Thyroid gland (tissue), 4 donors: ENCODE measurements around the gene STAG1. TPM values are rescaled to one million over a fixed set of nuclear protein-coding genes. Genes with fewer than 3 reads are reported as not detected.
"Not testable (repeated sequence)": the region's sequence is repeated elsewhere in the genome, so short reads cannot be mapped to it uniquely, and the experiment has no call there.

Experiments used
- DNase-seq, 2 donors: peaks; one replicate each; pipeline ENCODE4 v3.0.0-alpha.2; 2019
- H3K27ac ChIP-seq, 3 donors: fragments of 200-600 bp; sonication (generic); 1 replicate in 2 of 3; 2 replicates in 1 of 3; pipeline ENCODE4 v1.5.1; 2016 to 2019; ENCODE audit warnings: mild to moderate bottlenecking in 1 of 3, moderate library complexity in 1 of 3
- H3K27me3 ChIP-seq: fragments of 200-600 bp; sonication (generic); one replicate; pipeline ENCODE4 v1.5.1; 2019
- H3K36me3 ChIP-seq, 2 donors: fragments of 200-600 bp; sonication (generic); one replicate each; pipeline ENCODE4 v1.5.1; 2016 to 2019
- H3K4me1 ChIP-seq, 2 donors: fragments of 200-600 bp; sonication (generic); one replicate each; pipeline ENCODE4 v1.5.1; 2017 to 2019
- H3K4me3 ChIP-seq, 3 donors: fragments of 200-600 bp; sonication (generic); replicated peaks in 1 of 3; 1 replicate in 2 of 3; 2 replicates in 1 of 3; pipeline ENCODE4 v1.5.1; 2016; ENCODE audit warnings: mild to moderate bottlenecking in 1 of 3
- H3K9me3 ChIP-seq: fragments of 200-600 bp; sonication (generic); one replicate; pipeline ENCODE4 v1.5.1; 2017
- CTCF ChIP-seq, 6 experiments: fragments of 200-600 bp in 3 of 6; fragments of 450-650 bp in 3 of 6; sonication (generic) in 3 of 6; IDR thresholded peaks; one replicate each; pipeline ENCODE4 v1.5.1; 2016 to 2019; ENCODE audit warnings: antibody characterized with exemption in 6 of 6, mild to moderate bottlenecking in 2 of 6, inconsistent platforms in 1 of 6, moderate library complexity in 1 of 6
- POLR2A ChIP-seq, 2 donors: fragments of 450-650 bp; IDR thresholded peaks; one replicate each; pipeline ENCODE4 v1.6.1; 2017; ENCODE audit warnings: antibody characterized with exemption in 2 of 2, mild to moderate bottlenecking in 2 of 2, moderate library complexity in 1 of 2
- WGBS, 2 donors: methylation state at CpG; one replicate each; pipeline ENCODE4 v1.1.5; 2017; 5-methylcytosine and 5-hydroxymethylcytosine counted together
- intact Hi-C: fragments of 100-400 bp; cut with DNase I; formaldehyde crosslinking; loops from one replicate; pipeline ENCODE4 v1.15.1; 2023
- total RNA-seq, 4 donors: library from RNA; depleted of rRNA; stranded (reverse); fragments of >200 nt; gene quantifications; one replicate each; pipeline ENCODE4 v1.2.3, GENCODE V29; 2016

Gene STAG1
- total RNA-seq, 4 donors from 2014 or later: 50.5 to 68.8 (median 54.4) TPM

- H3K4me1 ChIP-seq: peaks cover 18 to 23% of the 10 kb centered on the region in 2 donors
- 90 to 98% methylated on average over 2 of the region's 2 CpGs for WGBS, 2 donors
- intact Hi-C loops: no loop called here
- no peak for DNase-seq
- no peaks in the 10 kb centered on the region for H3K27me3 ChIP-seq
- no peak for TF ChIP-seq CTCF (IDR thresholded peaks at IDR 0.05)
- no peak for TF ChIP-seq POLR2A (IDR thresholded peaks at IDR 0.05)
- H3K27ac ChIP-seq: no peak overlapping the region
- no peak overlapping the region for H3K4me3 ChIP-seq
- no peaks in the 10 kb centered on the region for H3K36me3 ChIP-seq
- no peaks in the 10 kb centered on the region for H3K9me3 ChIP-seq
Observed at GRCh38 chr3:136675150-136675858, 76.9 kb downstream of the STAG1 start.

- no peak for DNase-seq
- no peaks in the 10 kb centered on the region for H3K9me3 ChIP-seq
- no peak overlapping the region for H3K27ac ChIP-seq
- 88 to 95% methylated on average over 1 of the region's 1 CpG for WGBS, 2 donors
- intact Hi-C loops: no loop called here
- no peaks in the 10 kb centered on the region for H3K27me3 ChIP-seq
- H3K36me3 ChIP-seq: no peaks in the 10 kb centered on the region
- H3K4me1 ChIP-seq: peaks cover 24 to 26% of the 10 kb centered on the region in 2 donors
- no peak for TF ChIP-seq POLR2A (IDR thresholded peaks at IDR 0.05)
- no peak for TF ChIP-seq CTCF (IDR thresholded peaks at IDR 0.05)
- no peak overlapping the region for H3K4me3 ChIP-seq
Observed at GRCh38 chr3:136672457-136672856, 79.7 kb downstream of the STAG1 start.

- Histone ChIP-seq H3K4me1 (peaks cover 24 to 26% of the 10 kb centered on the region in 2 donors), H3K27ac (no peak overlapping the region), H3K36me3 (no peaks in the 10 kb centered on the region), H3K9me3 (no peaks in the 10 kb centered on the region), H3K4me3 (no peak overlapping the region), H3K27me3 (no peaks in the 10 kb centered on the region)
- intact Hi-C loops: no loop called here
- no peak for TF ChIP-seq CTCF (IDR thresholded peaks at IDR 0.05)
- no peak for TF ChIP-seq POLR2A (IDR thresholded peaks at IDR 0.05)
- DNase-seq: no peak
Observed at GRCh38 chr3:136671921-136672320, 80.3 kb downstream of the STAG1 start.

- no peaks in the 10 kb centered on the region for H3K9me3 ChIP-seq
- no peak overlapping the region for H3K27ac ChIP-seq
- no peak for TF ChIP-seq CTCF (IDR thresholded peaks at IDR 0.05)
- no peak for TF ChIP-seq POLR2A (IDR thresholded peaks at IDR 0.05)
- intact Hi-C loops: no loop called here
- no peak for DNase-seq
- 93 to 96% methylated on average over 1 of the region's 1 CpG for WGBS, 2 donors
- H3K4me1 ChIP-seq: peaks cover 17% of the 10 kb centered on the region in 2 donors
- no peaks in the 10 kb centered on the region for H3K36me3 ChIP-seq
- no peak overlapping the region for H3K4me3 ChIP-seq
- no peaks in the 10 kb centered on the region for H3K27me3 ChIP-seq
Observed at GRCh38 chr3:136670166-136670565, 82.0 kb downstream of the STAG1 start.

- WGBS, 2 donors: 95 to 98% methylated on average over 2 of the region's 2 CpGs
- DNase-seq: no peak
- H3K27ac ChIP-seq: no peak overlapping the region
- no peak for TF ChIP-seq POLR2A (IDR thresholded peaks at IDR 0.05)
- no peak for TF ChIP-seq CTCF (IDR thresholded peaks at IDR 0.05)
- H3K27me3 ChIP-seq: no peaks in the 10 kb centered on the region
- no peaks in the 10 kb centered on the region for H3K36me3 ChIP-seq
- no peak overlapping the region for H3K4me3 ChIP-seq
- intact Hi-C loops: no loop called here
- H3K4me1 ChIP-seq: peaks cover 22 to 33% of the 10 kb centered on the region in 2 donors
- H3K9me3 ChIP-seq: no peaks in the 10 kb centered on the region
Observed at GRCh38 chr3:136667081-136667480, 85.1 kb downstream of the STAG1 start.

GRCh38 chr3:136666301-136666700, 85.9 kb downstream of the STAG1 start:
- H3K36me3 ChIP-seq, H3K4me3 ChIP-seq, intact Hi-C loops, H3K27me3 ChIP-seq, H3K27ac ChIP-seq, DNase-seq, H3K9me3 ChIP-seq: not testable (repeated sequence)
- peaks cover 15 to 27% of the 10 kb centered on the region in 2 donors for H3K4me1 ChIP-seq
- WGBS, 2 donors: 96 to 98% methylated on average over 6 of the region's 6 CpGs
